Activated CD8-positive, alpha-beta memory T cell treated with anti-CD3 and anti-CD28 coated beads, Interleukin-2, amount 50 U/mL, for 48 hours (primary cell): ENCODE measurements around the gene IGF1R.

Source experiments
- DNase-seq: peaks from one replicate; pipeline ENCODE4 v3.0.0-alpha.2; 2020

Gene IGF1R

GRCh38 chr15:98676586-98677270, 28.4 kb downstream of the IGF1R start:
- no peak for DNase-seq

GRCh38 chr15:98677345-98678059, 29.2 kb downstream of the IGF1R start:
- DNase-seq = no peak

- DNase-seq = no peak
Measured at GRCh38 chr15:98678484-98678883, 30.1 kb downstream of the IGF1R start.

GRCh38 chr15:98681061-98681460, 32.7 kb downstream of the IGF1R start:
- no peak for DNase-seq

GRCh38 chr15:98682992-98683701, 34.8 kb downstream of the IGF1R start:
- no peak for DNase-seq

- DNase-seq = no peak
Measured at GRCh38 chr15:98683831-98684230, 35.5 kb downstream of the IGF1R start.

- DNase-seq = no peak
Measured at GRCh38 chr15:98684436-98684835, 36.1 kb downstream of the IGF1R start.

GRCh38 chr15:98684995-98685525, 36.7 kb downstream of the IGF1R start:
- no peak for DNase-seq

- no peak for DNase-seq
Measured at GRCh38 chr15:98686983-98687382, 38.6 kb downstream of the IGF1R start.

- no peak for DNase-seq
Measured at GRCh38 chr15:98689431-98689861, 41.1 kb downstream of the IGF1R start.

- DNase-seq = no peak
Measured at GRCh38 chr15:98690272-98690950, 42.1 kb downstream of the IGF1R start.

GRCh38 chr15:98692213-98692612, 43.9 kb downstream of the IGF1R start:
- no peak for DNase-seq

GRCh38 chr15:98694161-98694560, 45.8 kb downstream of the IGF1R start:
- no peak for DNase-seq

GRCh38 chr15:98698792-98699191, 50.5 kb downstream of the IGF1R start:
- DNase-seq = no peak

GRCh38 chr15:98699591-98700424, 51.5 kb downstream of the IGF1R start:
- no peak for DNase-seq

GRCh38 chr15:98700519-98700918, 52.2 kb downstream of the IGF1R start:
- DNase-seq = no peak

GRCh38 chr15:98703126-98703685, 54.9 kb downstream of the IGF1R start:
- no peak for DNase-seq

GRCh38 chr15:98705070-98705469, 56.7 kb downstream of the IGF1R start:
- no peak for DNase-seq

GRCh38 chr15:98706387-98706786, 58.0 kb downstream of the IGF1R start:
- no peak for DNase-seq

GRCh38 chr15:98706986-98707385, 58.6 kb downstream of the IGF1R start:
- DNase-seq = no peak

GRCh38 chr15:98708037-98708590, 59.8 kb downstream of the IGF1R start:
- DNase-seq = no peak
